Suprapubic skin (tissue), 4 donors: ENCODE results near the gene LGALS9C. TPM values are rescaled to one million over a fixed set of nuclear protein-coding genes. Genes with fewer than 3 reads are reported as not detected.
"Not testable (repeated sequence)": the region's sequence is repeated elsewhere in the genome, so short reads cannot be mapped to it uniquely, and the experiment has no call there.

Source experiments
- DNase-seq, 2 donors: peaks; one replicate each; pipeline ENCODE4 v3.0.0-alpha.2; 2019; ENCODE audit warnings: low spot score in 2 of 2
- H3K27ac ChIP-seq: fragments of 200-600 bp; sonication (generic); one replicate; pipeline ENCODE4 v1.5.1; 2019
- H3K27me3 ChIP-seq: fragments of 200-600 bp; sonication (generic); one replicate; pipeline ENCODE4 v1.5.1; 2019
- H3K36me3 ChIP-seq: fragments of 200-600 bp; sonication (generic); one replicate; pipeline ENCODE4 v1.5.1; 2019
- H3K4me1 ChIP-seq: fragments of 200-600 bp; sonication (generic); one replicate; pipeline ENCODE4 v1.5.1; 2019
- H3K4me3 ChIP-seq: fragments of 200-600 bp; sonication (generic); one replicate; pipeline ENCODE4 v1.5.1; 2019; ENCODE audit warnings: mild to moderate bottlenecking
- H3K9me3 ChIP-seq: fragments of 200-600 bp; sonication (generic); one replicate; pipeline ENCODE4 v1.5.1; 2019
- WGBS: methylation state at CpG from one replicate; pipeline ENCODE4 v1.1.5; 2018; 5-methylcytosine and 5-hydroxymethylcytosine counted together
- total RNA-seq, 4 donors: library from RNA; depleted of rRNA; stranded (reverse); fragments of >200 nt; gene quantifications; one replicate each; pipeline ENCODE4 v1.1.0, GENCODE V29; 2016

The LGALS9C gene
- total RNA-seq, 4 donors from 2014 or later, result 0.25 TPM; not detected in 3

- not testable (repeated sequence) for H3K9me3 ChIP-seq, H3K4me3 ChIP-seq, H3K27ac ChIP-seq, DNase-seq, H3K27me3 ChIP-seq, H3K36me3 ChIP-seq, H3K4me1 ChIP-seq
- 82% methylated on average over 5 of the region's 5 CpGs for WGBS
These were observed 9.6 kb upstream of the LGALS9C start for GRCh38 chr17:18467001-18467400.

- H3K27ac ChIP-seq, H3K36me3 ChIP-seq, H3K4me1 ChIP-seq, H3K9me3 ChIP-seq, H3K27me3 ChIP-seq, DNase-seq, H3K4me3 ChIP-seq: not testable (repeated sequence)
- WGBS, result 55% methylated on average over 2 of the region's 10 CpGs
These were observed 8.0 kb upstream of the LGALS9C start for GRCh38 chr17:18468472-18469171.

- H3K4me1 ChIP-seq, H3K27me3 ChIP-seq, H3K36me3 ChIP-seq, H3K27ac ChIP-seq, H3K9me3 ChIP-seq, DNase-seq, H3K4me3 ChIP-seq: not testable (repeated sequence)
- WGBS, result 79% methylated on average over 2 of the region's 2 CpGs
These were observed 6.8 kb upstream of the LGALS9C start for GRCh38 chr17:18469837-18470236.

- WGBS, result 69% methylated on average over 2 of the region's 11 CpGs
- DNase-seq, H3K27me3 ChIP-seq, H3K27ac ChIP-seq, H3K36me3 ChIP-seq, H3K4me1 ChIP-seq, H3K9me3 ChIP-seq, H3K4me3 ChIP-seq: not testable (repeated sequence)
These were observed 6.2 kb upstream of the LGALS9C start for GRCh38 chr17:18470345-18470930.

GRCh38 chr17:18473967-18474366, 2.6 kb upstream of the LGALS9C start:
- H3K27me3 ChIP-seq, H3K9me3 ChIP-seq, H3K36me3 ChIP-seq, DNase-seq, H3K27ac ChIP-seq, H3K4me1 ChIP-seq, H3K4me3 ChIP-seq: not testable (repeated sequence)
- WGBS, result 71% methylated on average over 3 of the region's 4 CpGs

- H3K4me1 ChIP-seq, H3K27me3 ChIP-seq, H3K36me3 ChIP-seq, H3K27ac ChIP-seq, H3K4me3 ChIP-seq, DNase-seq, H3K9me3 ChIP-seq: not testable (repeated sequence)
- WGBS, result 59% methylated on average over 6 of the region's 7 CpGs
These were observed 1.8 kb upstream of the LGALS9C start for GRCh38 chr17:18474754-18475153.

GRCh38 chr17:18477367-18477766, 778 bp downstream of the LGALS9C start:
- not testable (repeated sequence) for H3K27ac ChIP-seq, H3K27me3 ChIP-seq, H3K4me1 ChIP-seq, DNase-seq, H3K36me3 ChIP-seq, H3K4me3 ChIP-seq, H3K9me3 ChIP-seq
- WGBS, result 80% methylated on average over 1 of the region's 5 CpGs

- not testable (repeated sequence) for H3K27ac ChIP-seq, H3K4me3 ChIP-seq
- no CpG with 5 or more reads among the region's 12 CpGs for WGBS
These were observed 1.8 kb downstream of the LGALS9C start for GRCh38 chr17:18478362-18478761.

GRCh38 chr17:18478977-18479595, 2.5 kb downstream of the LGALS9C start:
- WGBS, result no CpG with 5 or more reads among the region's 10 CpGs
- H3K4me3 ChIP-seq, H3K27ac ChIP-seq, H3K27me3 ChIP-seq, DNase-seq, H3K9me3 ChIP-seq, H3K4me1 ChIP-seq, H3K36me3 ChIP-seq: not testable (repeated sequence)

More at GRCh38 chr17:18478362-18478761, 1.8 kb downstream of the LGALS9C start:
- not testable (repeated sequence) for DNase-seq, H3K27me3 ChIP-seq, H3K36me3 ChIP-seq, H3K4me1 ChIP-seq, H3K9me3 ChIP-seq

- H3K36me3 ChIP-seq, DNase-seq, H3K27ac ChIP-seq, H3K4me3 ChIP-seq, H3K4me1 ChIP-seq, H3K9me3 ChIP-seq, H3K27me3 ChIP-seq: not testable (repeated sequence)
- WGBS, result 100% methylated on average over 1 of the region's 3 CpGs
These were observed 5.2 kb downstream of the LGALS9C start for GRCh38 chr17:18481775-18482174.

- WGBS, result 40% methylated on average over 2 of the region's 10 CpGs
- not testable (repeated sequence) for DNase-seq, H3K4me3 ChIP-seq, H3K9me3 ChIP-seq, H3K4me1 ChIP-seq, H3K27me3 ChIP-seq, H3K36me3 ChIP-seq, H3K27ac ChIP-seq
These were observed 9.4 kb downstream of the LGALS9C start for GRCh38 chr17:18485936-18486464.

GRCh38 chr17:18487633-18488032, 11.0 kb downstream of the LGALS9C start:
- not testable (repeated sequence) for H3K27ac ChIP-seq, H3K4me1 ChIP-seq, H3K4me3 ChIP-seq, H3K9me3 ChIP-seq, DNase-seq, H3K27me3 ChIP-seq, H3K36me3 ChIP-seq
- 79% methylated on average over 3 of the region's 10 CpGs for WGBS

- H3K36me3 ChIP-seq, DNase-seq, H3K27ac ChIP-seq, H3K4me1 ChIP-seq, H3K4me3 ChIP-seq, H3K9me3 ChIP-seq, H3K27me3 ChIP-seq: not testable (repeated sequence)
- no CpG with 5 or more reads among the region's 15 CpGs for WGBS
These were observed 12.0 kb downstream of the LGALS9C start for GRCh38 chr17:18488622-18489021.

GRCh38 chr17:18490016-18490415, 13.4 kb downstream of the LGALS9C start:
- WGBS, result no CpG with 5 or more reads among the region's 7 CpGs
- H3K27me3 ChIP-seq, H3K27ac ChIP-seq, H3K4me3 ChIP-seq, H3K4me1 ChIP-seq, DNase-seq, H3K9me3 ChIP-seq, H3K36me3 ChIP-seq: not testable (repeated sequence)
